BLaER1 treated with 17β-estradiol and CSF1 and Interleukin-3, amounts not matched to agents 10 nM and 100 nM (cell line): ENCODE data around the gene EFL1.
"Not testable (repeated sequence)": the region's sequence is repeated elsewhere in the genome, so short reads cannot be mapped to it uniquely, and the experiment has no call there.

Experiments used
- H3K27ac ChIP-seq, 11 experiments: shearing (Covaris generic); formaldehyde crosslinking; 2 replicates each; pipeline ENCODE4 v1.8.1; 2022
- H3K27me3 ChIP-seq, 11 experiments: shearing (Covaris generic); formaldehyde crosslinking; 2 replicates each; pipeline ENCODE4 v1.8.1; 2022
- H3K36me3 ChIP-seq, 11 experiments: shearing (Covaris generic); formaldehyde crosslinking; 2 replicates each; pipeline ENCODE4 v1.8.1; 2022
- H3K4me1 ChIP-seq, 10 experiments: shearing (Covaris generic); formaldehyde crosslinking; 2 replicates each; pipeline ENCODE4 v1.8.1; 2022
- H3K4me2 ChIP-seq, 11 experiments: shearing (Covaris generic); formaldehyde crosslinking; 2 replicates each; pipeline ENCODE4 v1.8.1; 2022
- H3K4me3 ChIP-seq, 10 experiments: shearing (Covaris generic); formaldehyde crosslinking; 2 replicates each; pipeline ENCODE4 v1.8.1; 2022
- H3K9ac ChIP-seq, 11 experiments: shearing (Covaris generic); formaldehyde crosslinking; 2 replicates each; pipeline ENCODE4 v1.8.1; 2022
- H3K9me3 ChIP-seq, 11 experiments: shearing (Covaris generic); formaldehyde crosslinking; replicated peaks in 1 of 11; 2 replicates each; pipeline ENCODE4 v1.8.1; 2022
- H4K20me1 ChIP-seq, 11 experiments: shearing (Covaris generic); formaldehyde crosslinking; 2 replicates each; pipeline ENCODE4 v1.8.1; 2022
- Cebpa-rat ChIP-seq, 11 experiments: shearing (Covaris generic); IDR thresholded peaks; 2 replicates each; pipeline ENCODE4 v1.8.1; 2022

Gene EFL1

GRCh38 chr15:82239685-82240391 is 22.7 kb downstream of the EFL1 start:
- peaks cover 0 to 7% (median 2%) of the 10 kb centered on the region in 10 experiments; a peak in 6 of 20 replicates for H3K4me1 ChIP-seq
- H3K9ac ChIP-seq, result no peak overlapping the region
- no peak for TF ChIP-seq Cebpa-rat (IDR thresholded peaks at IDR 0.05)
- no peaks in the 10 kb centered on the region for H3K9me3 ChIP-seq
- H3K36me3 ChIP-seq, result peaks cover 31 to 63% (median 51%) of the 10 kb centered on the region in 11 experiments
- H3K27me3 ChIP-seq, result no peaks in the 10 kb centered on the region
- no peak overlapping the region for H3K4me2 ChIP-seq
- H3K4me3 ChIP-seq, result no peak overlapping the region
- peaks cover 0 to 4% (median 0%) of the 10 kb centered on the region in 11 experiments; a peak in 1 of 22 replicates for H4K20me1 ChIP-seq
- H3K27ac ChIP-seq, result no peak overlapping the region

- peaks cover 5 to 13% (median 11%) of the 10 kb centered on the region in 10 experiments; a peak in 19 of 20 replicates for H3K4me1 ChIP-seq
- not testable (repeated sequence) for H4K20me1 ChIP-seq, H3K27me3 ChIP-seq, H3K9me3 ChIP-seq, H3K27ac ChIP-seq, H3K4me3 ChIP-seq, H3K9ac ChIP-seq, H3K4me2 ChIP-seq
- peaks cover 31 to 63% (median 51%) of the 10 kb centered on the region in 11 experiments for H3K36me3 ChIP-seq
Observed at GRCh38 chr15:82237944-82238534, 24.5 kb downstream of the EFL1 start.

GRCh38 chr15:82231842-82232241 is 30.7 kb downstream of the EFL1 start:
- no peak overlapping the region for H3K4me2 ChIP-seq
- H3K27me3 ChIP-seq, result no peaks in the 10 kb centered on the region
- H3K27ac ChIP-seq, result no peak overlapping the region
- H3K4me3 ChIP-seq, result no peak overlapping the region
- H3K9ac ChIP-seq, result no peak overlapping the region
- peaks cover 39 to 68% (median 50%) of the 10 kb centered on the region in 11 experiments for H3K36me3 ChIP-seq
- peaks cover 5 to 19% (median 12%) of the 10 kb centered on the region in 10 experiments; a peak in 19 of 20 replicates for H3K4me1 ChIP-seq
- no peaks in the 10 kb centered on the region; a peak in 1 of 22 replicates for H4K20me1 ChIP-seq
- no peaks in the 10 kb centered on the region for H3K9me3 ChIP-seq
- no peak for TF ChIP-seq Cebpa-rat (IDR thresholded peaks at IDR 0.05)

GRCh38 chr15:82231233-82231632 is 31.3 kb downstream of the EFL1 start:
- Histone ChIP-seq H3K9ac (no peak overlapping the region), H3K4me1 (peaks cover 5 to 19% (median 12%) of the 10 kb centered on the region in 10 experiments; a peak in 19 of 20 replicates), H3K27me3 (no peaks in the 10 kb centered on the region), H3K9me3 (no peaks in the 10 kb centered on the region), H3K36me3 (peaks cover 42 to 68% (median 50%) of the 10 kb centered on the region in 11 experiments), H3K4me3 (no peak overlapping the region), H3K27ac (no peak overlapping the region), H3K4me2 (no peak overlapping the region), H4K20me1 (no peaks in the 10 kb centered on the region; a peak in 1 of 22 replicates)
- TF ChIP-seq Cebpa-rat (IDR thresholded peaks at IDR 0.05), result no peak

GRCh38 chr15:82228750-82229149 is 33.8 kb downstream of the EFL1 start:
- Histone ChIP-seq H3K27ac (no peak overlapping the region), H3K9me3 (no peaks in the 10 kb centered on the region), H3K27me3 (no peaks in the 10 kb centered on the region), H3K9ac (no peak overlapping the region), H3K4me2 (no peak overlapping the region), H3K4me1 (peaks cover 5 to 13% (median 9%) of the 10 kb centered on the region in 10 experiments; a peak in 19 of 20 replicates), H3K36me3 (peaks cover 43 to 65% (median 54%) of the 10 kb centered on the region in 11 experiments), H4K20me1 (no peaks in the 10 kb centered on the region; a peak in 1 of 22 replicates), H3K4me3 (no peak overlapping the region)
- TF ChIP-seq Cebpa-rat (IDR thresholded peaks at IDR 0.05), result no peak

- H3K9ac ChIP-seq, H3K4me2 ChIP-seq, H3K9me3 ChIP-seq, H3K27me3 ChIP-seq, H3K4me1 ChIP-seq, H4K20me1 ChIP-seq, H3K4me3 ChIP-seq, H3K27ac ChIP-seq: not testable (repeated sequence)
- H3K36me3 ChIP-seq, result peaks cover 26 to 53% (median 38%) of the 10 kb centered on the region in 11 experiments
Observed at GRCh38 chr15:82221535-82221934, 41.0 kb downstream of the EFL1 start.

- H3K4me2 ChIP-seq, H4K20me1 ChIP-seq, H3K9ac ChIP-seq, H3K4me1 ChIP-seq, H3K9me3 ChIP-seq, H3K4me3 ChIP-seq, H3K27me3 ChIP-seq, H3K27ac ChIP-seq: not testable (repeated sequence)
- H3K36me3 ChIP-seq, result peaks cover 23 to 84% (median 52%) of the 10 kb centered on the region in 11 experiments
Observed at GRCh38 chr15:82216092-82216491, 46.4 kb downstream of the EFL1 start.

- H3K27me3 ChIP-seq, H4K20me1 ChIP-seq, H3K9me3 ChIP-seq, H3K9ac ChIP-seq, H3K4me1 ChIP-seq, H3K4me3 ChIP-seq, H3K27ac ChIP-seq, H3K4me2 ChIP-seq: not testable (repeated sequence)
- H3K36me3 ChIP-seq, result peaks cover 10 to 64% (median 36%) of the 10 kb centered on the region in 11 experiments
Observed at GRCh38 chr15:82212201-82212600, 50.3 kb downstream of the EFL1 start.

- not testable (repeated sequence) for H3K4me2 ChIP-seq, H4K20me1 ChIP-seq, H3K27ac ChIP-seq, H3K4me1 ChIP-seq, H3K9me3 ChIP-seq, H3K9ac ChIP-seq, H3K4me3 ChIP-seq, H3K27me3 ChIP-seq
- peaks cover 10 to 47% (median 35%) of the 10 kb centered on the region in 11 experiments; a peak in 21 of 22 replicates for H3K36me3 ChIP-seq
Observed at GRCh38 chr15:82210066-82210597, 52.4 kb downstream of the EFL1 start.

GRCh38 chr15:82204575-82204974 is 58.0 kb downstream of the EFL1 start:
- H3K27ac ChIP-seq, result not testable (repeated sequence)

More at GRCh38 chr15:82204575-82204974, 58.0 kb downstream of the EFL1 start:
- not testable (repeated sequence) for H3K4me1 ChIP-seq, H4K20me1 ChIP-seq, H3K27me3 ChIP-seq, H3K4me2 ChIP-seq, H3K9ac ChIP-seq, H3K4me3 ChIP-seq, H3K9me3 ChIP-seq
- H3K36me3 ChIP-seq, result peaks cover 0 to 29% (median 7%) of the 10 kb centered on the region in 11 experiments; a peak in 11 of 22 replicates
